AG09309 (cell line): Measurements from ENCODE around the gene SHKBP1.
"Not testable (repeated sequence)": the region's sequence is repeated elsewhere in the genome, so short reads cannot be mapped to it uniquely, and the experiment has no call there.

Experiments used
- DNase-seq: peaks from one replicate; pipeline ENCODE4 v3.0.0-alpha.2; 2010; ENCODE audit warnings: low read depth
- H3K4me3 ChIP-seq: 2 replicates; pipeline ENCODE4 v1.5.1; 2011; ENCODE audit warnings: mild to moderate bottlenecking, low read depth, low read length, moderate library complexity; ENCODE audit not compliant: control insufficient read depth
- TF ChIP-seq, protein P1 (sequence below): IDR thresholded peaks from 2 replicates; pipeline ENCODE4 v1.5.1; 2011; ENCODE audit warnings: mild to moderate bottlenecking, low read depth, low read length, inconsistent platforms; ENCODE audit not compliant: insufficient read depth, control insufficient read depth; ENCODE audit errors: missing control alignments

Gene SHKBP1

DNA sequence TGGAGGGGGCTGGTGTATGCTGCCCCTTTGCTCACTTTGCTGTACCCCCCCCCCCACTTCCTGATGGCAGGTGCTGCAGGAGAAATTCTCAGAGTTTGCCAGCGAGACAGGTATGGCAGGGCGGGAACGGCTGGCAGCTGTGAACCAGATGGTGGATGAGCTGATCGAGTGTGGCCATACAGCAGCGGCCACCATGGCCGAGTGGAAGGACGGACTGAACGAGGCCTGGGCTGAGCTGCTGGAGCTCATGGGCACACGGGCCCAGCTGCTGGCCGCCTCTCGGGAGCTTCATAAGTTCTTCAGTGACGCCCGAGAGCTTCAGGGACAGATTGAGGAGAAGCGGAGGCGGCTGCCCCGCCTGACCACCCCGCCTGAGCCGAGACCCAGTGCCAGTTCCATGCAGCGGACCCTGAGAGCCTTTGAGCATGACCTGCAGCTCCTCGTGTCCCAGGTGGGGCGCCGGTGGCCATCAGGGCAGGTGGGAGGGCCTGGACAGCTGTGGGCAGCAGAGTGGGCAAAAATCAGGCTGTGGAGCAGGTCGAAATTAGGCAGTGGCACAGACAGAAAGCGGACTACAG is 19.6 kb upstream of the SHKBP1 start:
- no peak for DNase-seq
- H3K4me3 ChIP-seq = no peak overlapping the region
- TF ChIP-seq, protein P1, sequence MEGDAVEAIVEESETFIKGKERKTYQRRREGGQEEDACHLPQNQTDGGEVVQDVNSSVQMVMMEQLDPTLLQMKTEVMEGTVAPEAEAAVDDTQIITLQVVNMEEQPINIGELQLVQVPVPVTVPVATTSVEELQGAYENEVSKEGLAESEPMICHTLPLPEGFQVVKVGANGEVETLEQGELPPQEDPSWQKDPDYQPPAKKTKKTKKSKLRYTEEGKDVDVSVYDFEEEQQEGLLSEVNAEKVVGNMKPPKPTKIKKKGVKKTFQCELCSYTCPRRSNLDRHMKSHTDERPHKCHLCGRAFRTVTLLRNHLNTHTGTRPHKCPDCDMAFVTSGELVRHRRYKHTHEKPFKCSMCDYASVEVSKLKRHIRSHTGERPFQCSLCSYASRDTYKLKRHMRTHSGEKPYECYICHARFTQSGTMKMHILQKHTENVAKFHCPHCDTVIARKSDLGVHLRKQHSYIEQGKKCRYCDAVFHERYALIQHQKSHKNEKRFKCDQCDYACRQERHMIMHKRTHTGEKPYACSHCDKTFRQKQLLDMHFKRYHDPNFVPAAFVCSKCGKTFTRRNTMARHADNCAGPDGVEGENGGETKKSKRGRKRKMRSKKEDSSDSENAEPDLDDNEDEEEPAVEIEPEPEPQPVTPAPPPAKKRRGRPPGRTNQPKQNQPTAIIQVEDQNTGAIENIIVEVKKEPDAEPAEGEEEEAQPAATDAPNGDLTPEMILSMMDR = no peak

GRCh38 chr19:40559394-40559793 is 17.3 kb upstream of the SHKBP1 start:
- TF ChIP-seq, protein P1 = no peak
- no peak for DNase-seq
- no peak overlapping the region for H3K4me3 ChIP-seq

- no peak for DNase-seq
- H3K4me3 ChIP-seq = no peak overlapping the region
- TF ChIP-seq, protein P1 = no peak
Observed at GRCh38 chr19:40560092-40560507, 16.6 kb upstream of the SHKBP1 start.

DNA sequence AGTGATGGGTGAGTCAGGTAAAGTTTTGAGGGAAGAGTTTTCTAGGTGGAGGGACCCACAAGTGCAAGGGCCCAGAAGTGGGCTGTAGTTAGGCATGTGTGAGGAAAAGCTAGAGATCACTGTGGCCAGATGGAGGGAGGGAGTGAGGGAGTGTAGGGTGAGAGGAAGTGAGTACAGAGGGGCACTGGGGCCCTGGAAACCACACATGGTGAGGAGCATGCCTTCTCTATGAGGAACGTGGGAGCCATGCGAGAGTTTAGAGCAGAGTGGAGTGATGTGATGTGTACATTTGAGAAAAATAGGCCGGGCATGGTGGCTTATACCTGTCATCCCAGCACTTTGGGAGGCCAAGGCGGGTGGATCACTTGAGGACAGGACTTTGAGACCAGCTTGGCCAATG is 14.7 kb upstream of the SHKBP1 start:
- TF ChIP-seq, protein P1 = no peak
- DNase-seq = no peak
- H3K4me3 ChIP-seq = no peak overlapping the region

DNA sequence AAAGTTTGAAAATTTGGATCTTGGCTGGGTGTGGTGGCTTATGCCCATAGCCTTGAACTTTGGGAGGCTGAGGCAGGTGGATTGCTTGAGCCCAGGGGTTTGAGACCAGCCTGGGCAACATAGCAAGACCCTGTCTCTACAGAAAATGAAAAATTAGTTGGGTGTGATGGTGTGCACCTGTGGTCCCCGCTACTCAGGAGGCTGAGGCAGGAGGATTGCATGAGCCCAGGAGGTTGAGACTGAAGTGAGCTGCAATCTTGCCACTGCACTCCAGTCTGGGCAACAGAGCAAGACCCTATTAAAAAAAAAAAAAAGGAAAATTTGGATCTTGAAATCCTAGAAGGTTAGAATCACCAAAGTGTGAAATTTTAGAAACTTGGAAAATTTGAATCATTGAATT is 12.1 kb upstream of the SHKBP1 start:
- not testable (repeated sequence) for H3K4me3 ChIP-seq, DNase-seq

DNA sequence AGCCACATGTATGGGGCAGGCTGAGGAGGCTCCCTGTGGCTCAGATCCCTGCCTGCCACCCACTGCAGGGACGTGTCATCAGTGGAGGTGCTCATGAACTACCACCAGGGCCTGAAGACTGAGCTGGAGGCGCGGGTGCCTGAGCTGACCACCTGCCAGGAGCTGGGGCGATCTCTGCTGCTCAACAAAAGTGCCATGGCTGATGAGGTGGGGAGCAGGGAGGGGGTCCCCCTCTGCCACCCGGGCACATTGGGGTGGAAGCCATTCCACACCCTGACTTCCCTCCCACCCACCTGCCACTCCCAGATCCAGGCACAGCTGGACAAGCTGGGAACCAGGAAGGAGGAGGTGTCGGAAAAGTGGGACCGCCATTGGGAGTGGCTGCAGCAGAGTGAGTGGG is 11.3 kb upstream of the SHKBP1 start:
- DNase-seq = no peak
- TF ChIP-seq, protein P1 = no peak
- H3K4me3 ChIP-seq = no peak overlapping the region

DNA sequence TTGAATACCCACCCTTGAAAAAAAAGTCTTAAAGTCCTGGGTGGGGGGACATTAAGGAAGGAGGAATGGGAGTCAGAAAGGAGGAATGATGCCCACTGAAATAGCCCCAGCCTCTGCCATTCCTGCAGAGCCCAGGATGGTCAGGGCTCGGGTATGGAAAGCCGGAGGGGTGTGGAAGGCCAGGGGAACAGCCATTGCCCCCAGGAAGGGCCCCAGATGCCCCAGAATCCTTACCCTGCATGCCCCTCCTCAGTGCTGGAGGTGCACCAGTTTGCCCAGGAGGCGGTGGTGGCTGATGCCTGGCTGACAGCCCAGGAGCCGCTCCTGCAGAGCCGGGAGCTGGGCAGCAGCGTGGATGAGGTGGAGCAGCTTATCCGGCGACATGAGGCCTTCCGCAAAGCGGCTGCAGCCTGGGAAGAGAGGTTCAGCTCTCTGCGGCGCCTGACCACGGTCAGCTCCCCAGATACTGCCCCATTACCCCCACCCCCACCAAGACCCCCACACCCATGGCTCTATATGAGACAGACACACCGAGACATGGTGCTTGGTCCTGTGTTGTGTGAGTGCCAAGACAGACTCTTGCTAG is 10.7 kb upstream of the SHKBP1 start:
- H3K4me3 ChIP-seq = no peak overlapping the region
- TF ChIP-seq, protein P1 = no peak
- DNase-seq = no peak
